SK-N-SH treated with all-trans-retinoic acid at 6 μM for 48 hours (cell line): ENCODE results near the gene GRB14.

Source experiments
- ATAC-seq: fragments of 200-7000 bp; cut with Tn5 transposase; 3 replicates; pipeline ENCODE4 v1.9.1; 2020; ENCODE audit warnings: mild to moderate bottlenecking, moderate library complexity
- CREB5 ChIP-seq: fragments of 250-450 bp; sonication (Bioruptor Pico); IDR thresholded peaks from 2 replicates; pipeline ENCODE4 v1.5.1; 2020; ENCODE audit warnings: low read depth, mild to moderate bottlenecking, moderate library complexity
- ESRRG ChIP-seq: fragments of 250-450 bp; sonication (Bioruptor Pico); IDR thresholded peaks from 2 replicates; pipeline ENCODE4 v1.6.1; 2021; ENCODE audit warnings: mild to moderate bottlenecking
- GLIS3 ChIP-seq: fragments of 250-450 bp; sonication (Bioruptor Pico); IDR thresholded peaks from 2 replicates; pipeline ENCODE4 v1.5.0; 2020; ENCODE audit warnings: mild to moderate bottlenecking, moderate library complexity
- PATZ1 ChIP-seq: fragments of 250-450 bp; sonication (Bioruptor Pico); IDR thresholded peaks from 2 replicates; pipeline ENCODE4 v1.8.0; 2020; ENCODE audit warnings: mild to moderate bottlenecking, moderate library complexity, borderline replicate concordance
- POU6F1 ChIP-seq: fragments of 250-450 bp; sonication (Bioruptor Pico); IDR thresholded peaks from 2 replicates; pipeline ENCODE4 v1.8.0; 2021; ENCODE audit warnings: low read depth, mild to moderate bottlenecking, moderate library complexity, borderline replicate concordance
- RARB ChIP-seq: fragments of 250-450 bp; sonication (Bioruptor Pico); IDR thresholded peaks from 2 replicates; pipeline ENCODE4 v1.8.0; 2021; ENCODE audit warnings: mild to moderate bottlenecking, moderate library complexity
- SNAI2 ChIP-seq: fragments of 250-450 bp; sonication (Bioruptor Pico); IDR thresholded peaks from 2 replicates; pipeline ENCODE4 v1.5.0; 2020; ENCODE audit warnings: mild to moderate bottlenecking, moderate library complexity
- TOX ChIP-seq: fragments of 250-450 bp; sonication (Bioruptor Pico); IDR thresholded peaks from 2 replicates; pipeline ENCODE4 v1.8.0; 2021; ENCODE audit warnings: mild to moderate bottlenecking, moderate library complexity, borderline replicate concordance
- ZC3H10 ChIP-seq: fragments of 250-450 bp; sonication (Bioruptor Pico); IDR thresholded peaks from 2 replicates; pipeline ENCODE4 v1.5.1; 2021; ENCODE audit warnings: mild to moderate bottlenecking, moderate library complexity
- ZFP30 ChIP-seq: fragments of 450-650 bp; formaldehyde crosslinking; IDR thresholded peaks from 2 replicates; pipeline ENCODE4 v1.5.0; 2022; ENCODE audit warnings: mild to moderate bottlenecking, moderate library complexity
- ZNF565 ChIP-seq: fragments of 450-650 bp; formaldehyde crosslinking; conservative IDR thresholded peaks from 2 replicates; pipeline ENCODE4 v1.5.0; 2020; ENCODE audit warnings: low read depth, mild to moderate bottlenecking, moderate library complexity
- ZNF70 ChIP-seq: fragments of 450-650 bp; formaldehyde crosslinking; IDR thresholded peaks from 2 replicates; pipeline ENCODE4 v1.5.0; 2020; ENCODE audit warnings: mild to moderate bottlenecking, moderate library complexity
- ZNF8 ChIP-seq: fragments of 450-650 bp; formaldehyde crosslinking; IDR thresholded peaks from 2 replicates; pipeline ENCODE4 v1.5.0; 2020; ENCODE audit warnings: mild to moderate bottlenecking, moderate library complexity
- TF ChIP-seq, protein P1 (sequence below): fragments of 250-450 bp; sonication (Bioruptor Pico); IDR thresholded peaks from 2 replicates; pipeline ENCODE4 v1.5.0; 2020; ENCODE audit warnings: mild to moderate bottlenecking, moderate library complexity

Gene GRB14

DNA sequence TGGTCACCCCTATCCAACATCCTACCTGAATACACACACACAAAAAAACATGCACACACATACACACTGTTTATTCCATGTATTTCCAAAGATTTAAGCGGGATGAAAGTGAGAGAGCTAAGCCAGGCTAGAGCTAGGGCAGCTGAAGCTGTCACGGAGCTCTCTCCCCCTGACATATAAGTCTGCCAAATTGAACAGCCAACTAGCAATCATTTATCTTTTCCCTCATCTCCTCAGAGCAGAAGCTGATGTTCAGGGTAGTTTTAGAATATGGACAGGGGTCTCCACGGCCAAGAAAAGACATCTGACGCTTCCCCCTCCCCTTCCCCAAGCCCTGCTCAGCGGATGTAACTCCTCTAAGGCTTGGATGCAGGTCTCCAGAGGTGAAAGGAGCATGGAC, 171.6 kb downstream of the GRB14 start:
- TF ChIP-seq ZC3H10 (CRISPR knock-in tag): no peak
- no peak for ATAC-seq

DNA sequence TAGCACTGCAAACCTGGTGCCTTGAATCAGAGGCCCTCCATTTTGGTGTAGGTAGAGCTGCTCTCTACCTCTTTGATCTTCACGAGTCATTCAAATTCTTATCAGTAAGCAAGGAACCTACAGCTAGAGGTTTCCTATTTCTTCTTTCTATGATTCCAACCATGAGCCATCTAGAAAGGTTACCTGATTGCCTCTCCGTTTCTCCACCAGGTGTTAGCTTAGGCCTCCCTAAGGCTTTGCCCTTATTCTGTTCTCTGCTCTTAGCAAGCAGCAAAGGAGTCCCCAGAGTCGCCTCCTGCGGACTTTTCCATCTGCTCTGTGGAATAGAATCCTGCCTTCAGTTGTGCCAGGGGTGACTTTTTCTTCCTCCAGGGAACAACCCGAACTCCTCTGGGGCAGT, 173.6 kb downstream of the GRB14 start:
- TF ChIP-seq RARB (CRISPR knock-in tag) (no peak), ZNF565 (CRISPR knock-in tag) (no peak), SNAI2 (no peak), CREB5 (CRISPR knock-in tag) (no peak), ZNF70 (no peak), TOX (CRISPR knock-in tag) (no peak), ZNF8 (CRISPR knock-in tag) (no peak), PATZ1 (CRISPR knock-in tag) (no peak), GLIS3 (no peak), POU6F1 (no peak), ZFP30 (CRISPR knock-in tag) (no peak), ESRRG (CRISPR knock-in tag) (no peak)
- TF ChIP-seq, protein P1, sequence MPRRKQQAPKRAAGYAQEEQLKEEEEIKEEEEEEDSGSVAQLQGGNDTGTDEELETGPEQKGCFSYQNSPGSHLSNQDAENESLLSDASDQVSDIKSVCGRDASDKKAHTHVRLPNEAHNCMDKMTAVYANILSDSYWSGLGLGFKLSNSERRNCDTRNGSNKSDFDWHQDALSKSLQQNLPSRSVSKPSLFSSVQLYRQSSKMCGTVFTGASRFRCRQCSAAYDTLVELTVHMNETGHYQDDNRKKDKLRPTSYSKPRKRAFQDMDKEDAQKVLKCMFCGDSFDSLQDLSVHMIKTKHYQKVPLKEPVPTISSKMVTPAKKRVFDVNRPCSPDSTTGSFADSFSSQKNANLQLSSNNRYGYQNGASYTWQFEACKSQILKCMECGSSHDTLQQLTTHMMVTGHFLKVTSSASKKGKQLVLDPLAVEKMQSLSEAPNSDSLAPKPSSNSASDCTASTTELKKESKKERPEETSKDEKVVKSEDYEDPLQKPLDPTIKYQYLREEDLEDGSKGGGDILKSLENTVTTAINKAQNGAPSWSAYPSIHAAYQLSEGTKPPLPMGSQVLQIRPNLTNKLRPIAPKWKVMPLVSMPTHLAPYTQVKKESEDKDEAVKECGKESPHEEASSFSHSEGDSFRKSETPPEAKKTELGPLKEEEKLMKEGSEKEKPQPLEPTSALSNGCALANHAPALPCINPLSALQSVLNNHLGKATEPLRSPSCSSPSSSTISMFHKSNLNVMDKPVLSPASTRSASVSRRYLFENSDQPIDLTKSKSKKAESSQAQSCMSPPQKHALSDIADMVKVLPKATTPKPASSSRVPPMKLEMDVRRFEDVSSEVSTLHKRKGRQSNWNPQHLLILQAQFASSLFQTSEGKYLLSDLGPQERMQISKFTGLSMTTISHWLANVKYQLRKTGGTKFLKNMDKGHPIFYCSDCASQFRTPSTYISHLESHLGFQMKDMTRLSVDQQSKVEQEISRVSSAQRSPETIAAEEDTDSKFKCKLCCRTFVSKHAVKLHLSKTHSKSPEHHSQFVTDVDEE (CRISPR knock-in tag): no peak
- no peak for ATAC-seq
